CD4-positive, alpha-beta T cell treated with Interleukin-15 for 1 hour (primary cell): ENCODE measurements around the gene LINC01488.

Experiments used
- DNase-seq: peaks from one replicate; pipeline ENCODE4 v3.0.0-alpha.2; 2020

Gene LINC01488

GRCh38 chr11:69495441-69496201 is 14.2 kb downstream of the LINC01488 start:
- no peak for DNase-seq

- peak; percentile 1 for DNase-seq
These were observed 14.7 kb downstream of the LINC01488 start for GRCh38 chr11:69496202-69496557.

GRCh38 chr11:69496631-69497220 is 15.3 kb downstream of the LINC01488 start:
- peak; percentile 4 for DNase-seq

GRCh38 chr11:69497221-69497787 is 15.8 kb downstream of the LINC01488 start:
- no peak for DNase-seq

- DNase-seq, result peak; percentile 1
These were observed 17.2 kb downstream of the LINC01488 start for GRCh38 chr11:69498614-69499175.

GRCh38 chr11:69499186-69499917 is 17.9 kb downstream of the LINC01488 start:
- peak; percentile 1 for DNase-seq

- peak; percentile 2 for DNase-seq
These were observed 18.4 kb downstream of the LINC01488 start for GRCh38 chr11:69499918-69500284.

- peak; percentile 11 for DNase-seq
These were observed 19.0 kb downstream of the LINC01488 start for GRCh38 chr11:69500285-69501120.

- DNase-seq, result no peak
These were observed 19.6 kb downstream of the LINC01488 start for GRCh38 chr11:69501121-69501489.

GRCh38 chr11:69501891-69502860 is 20.7 kb downstream of the LINC01488 start:
- DNase-seq, result peak; percentile 10

GRCh38 chr11:69504127-69504526 is 22.7 kb downstream of the LINC01488 start:
- no peak for DNase-seq

- DNase-seq, result peak; percentile 14
These were observed 23.3 kb downstream of the LINC01488 start for GRCh38 chr11:69504576-69505335.

GRCh38 chr11:69508974-69509373 is 27.5 kb downstream of the LINC01488 start:
- no peak for DNase-seq

- DNase-seq, result peak; percentile 16
These were observed 27.9 kb downstream of the LINC01488 start for GRCh38 chr11:69509381-69509780.

GRCh38 chr11:69509846-69510390 is 28.5 kb downstream of the LINC01488 start:
- peak; percentile 9 for DNase-seq

- no peak for DNase-seq
These were observed 29.3 kb downstream of the LINC01488 start for GRCh38 chr11:69510471-69511357.

GRCh38 chr11:69511358-69512055 is 30.0 kb downstream of the LINC01488 start:
- DNase-seq, result no peak

GRCh38 chr11:69512136-69512535 is 30.7 kb downstream of the LINC01488 start:
- DNase-seq, result no peak
